GM18511 (cell line): ENCODE data around the gene TKTL1.
A peak's percentile ranks its signal among the peaks of the same experiment; 100 is the strongest.

Source experiments
- ATAC-seq: cut with Tn5 transposase; IDR thresholded peaks from one replicate; pipeline ENCODE4 v1.9.1; 2021; ENCODE audit warnings: mild to moderate bottlenecking, moderate library complexity; ENCODE audit not compliant: unreplicated experiment

Gene TKTL1

GRCh38 chrX:154374313-154375155 lies 78.9 kb downstream of the TKTL1 start, which contains the start of gene FLNA:
Gene FLNA, minus strand, starts transcription at chrX:154374634. Its CDS starts 3,389 bp downstream, at chrX:154371245.
- no peak for ATAC-seq

GRCh38 chrX:154375156-154375504 lies 79.5 kb downstream of the TKTL1 start:
- ATAC-seq: no peak

- ATAC-seq: no peak
These were observed 81.2 kb downstream of the TKTL1 start for GRCh38 chrX:154376774-154377173.

DNA sequence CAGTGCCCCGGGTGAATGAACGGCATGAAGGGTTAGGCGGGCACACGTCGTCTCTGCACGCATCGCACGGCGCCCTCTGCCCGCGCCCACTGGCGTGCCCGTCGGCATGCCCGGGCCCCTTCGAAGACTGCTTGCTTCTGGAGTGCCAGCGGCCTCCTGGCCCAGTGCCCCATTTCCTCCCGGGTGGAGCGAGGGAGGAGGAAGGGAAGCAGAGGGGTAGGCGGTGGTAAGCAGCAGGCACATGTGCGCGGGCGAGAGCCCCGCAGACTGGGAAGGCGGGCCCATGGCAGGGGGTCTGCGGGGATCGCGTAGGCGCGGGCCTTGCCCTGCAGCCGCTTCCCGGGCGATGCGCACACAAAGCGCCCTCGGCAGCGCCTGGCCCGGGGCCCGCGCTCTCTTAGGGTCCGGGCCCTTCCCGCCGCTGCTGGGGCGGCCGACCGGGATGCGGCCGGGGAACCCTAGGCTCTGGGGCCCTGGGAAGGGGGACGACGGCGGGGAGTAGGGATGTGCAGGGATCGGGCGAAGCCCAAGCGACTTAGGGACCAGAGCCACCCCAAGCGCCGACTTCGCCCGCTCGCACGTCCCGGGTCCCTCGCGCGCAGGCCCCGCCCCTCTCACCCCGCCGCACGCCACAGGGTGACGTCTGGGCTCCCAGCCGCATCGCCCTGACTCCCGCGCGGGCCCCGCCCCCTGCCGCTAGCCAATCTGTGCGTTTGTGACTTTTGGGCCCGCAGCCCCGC lies 82.6 kb downstream of the TKTL1 start:
- peak; percentile 5 for ATAC-seq

DNA sequence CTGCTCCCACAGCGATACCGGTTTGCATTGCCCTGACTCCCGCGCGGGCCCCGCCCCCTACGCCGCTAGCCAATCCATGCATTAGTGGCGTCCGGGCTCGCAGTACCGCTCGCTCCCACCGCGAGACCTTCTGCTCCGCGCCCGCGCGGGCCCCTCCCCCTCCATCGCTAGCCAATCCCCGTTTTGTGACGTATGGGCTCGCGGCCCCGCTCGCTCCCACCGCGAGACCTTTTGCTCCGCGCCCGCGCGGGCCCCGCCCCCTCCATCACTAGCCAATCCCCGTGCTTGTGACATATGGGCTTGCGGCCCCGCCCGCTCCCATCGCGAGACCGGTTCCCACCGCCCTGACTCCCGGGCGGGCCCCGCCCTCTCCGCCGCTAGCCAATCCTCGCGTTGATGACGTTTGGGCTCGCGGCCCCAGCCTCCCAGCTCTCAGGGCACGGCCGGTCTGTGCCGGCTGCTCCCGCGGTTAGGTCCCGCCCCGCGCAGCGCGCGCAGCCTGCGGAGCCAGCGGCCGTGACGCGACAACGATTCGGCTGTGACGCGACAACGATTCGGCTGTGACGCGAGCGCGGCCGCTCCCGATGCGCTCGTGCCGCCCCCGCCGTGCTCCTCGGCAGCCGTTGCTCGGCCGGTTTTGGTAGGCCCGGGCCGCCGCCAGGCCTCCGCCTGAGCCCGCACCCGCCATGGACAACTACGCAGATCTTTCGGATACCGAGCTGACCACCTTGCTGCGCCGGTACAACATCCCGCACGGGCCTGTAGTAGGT lies 83.4 kb downstream of the TKTL1 start, which contains the start of gene EMD:
TSS of gene EMD (plus strand) at position 497 of the 770 bp plus-strand sequence. CDS start at position 687, 190 bp downstream.
- ATAC-seq: peak; percentile 82

- no peak for ATAC-seq
These were observed 84.0 kb downstream of the TKTL1 start for GRCh38 chrX:154379569-154379951.
